Measurements from ENCODE around the gene DSN1.

DSN1 gene

DNA sequence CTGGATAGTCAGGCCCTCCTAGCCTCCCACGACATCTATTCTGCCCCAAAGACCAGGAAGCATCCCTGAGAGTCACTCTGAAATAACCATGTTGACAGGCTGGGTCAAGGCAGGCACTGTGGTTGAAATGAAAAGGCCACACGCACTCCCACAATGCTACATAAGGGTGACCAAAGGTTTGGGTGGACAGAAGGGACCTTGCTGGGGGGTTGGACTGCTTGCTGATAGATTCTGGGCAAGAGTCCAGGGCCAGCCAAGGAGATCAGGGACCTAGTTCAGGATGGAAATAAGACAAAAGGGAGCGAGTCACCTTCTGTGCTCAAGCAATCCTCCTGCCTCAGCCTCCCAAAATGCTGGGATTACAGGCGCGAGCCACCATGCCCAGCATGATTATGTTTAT, 32.5 kb upstream of the DSN1 start:
- no peak overlapping the region for H3K9ac ChIP-seq (ENCODE audit: low read length)
- H3K36me3 ChIP-seq (ENCODE audit: insufficient read depth, low read length), result peaks cover 21% of the 10 kb centered on the region; the same call in 1 of the 2 replicates
- H3K79me2 ChIP-seq (ENCODE audit: insufficient read depth, low read length), result no peaks in the 10 kb centered on the region
- H3F3A ChIP-seq (ENCODE audit: insufficient read depth, low read length), result no peaks in the 10 kb centered on the region
- no peak overlapping the region for H2AFZ ChIP-seq (ENCODE audit: low read length)
- H3K9me2 ChIP-seq (ENCODE audit: low read depth, low read length), result no peaks in the 10 kb centered on the region
- no peak overlapping the region for H3K4me2 ChIP-seq (ENCODE audit: low read length)
- no peaks in the 10 kb centered on the region for H4K20me1 ChIP-seq (ENCODE audit: insufficient read depth, low read length)
- H3K27ac ChIP-seq (ENCODE audit: low read depth, low read length, poor library complexity, severe bottlenecking), result no peak overlapping the region
- H3K4me3 ChIP-seq (ENCODE audit: low read depth, low read length, poor library complexity, severe bottlenecking), result no peak overlapping the region
- H3K9me3 ChIP-seq (ENCODE audit: low read length), result no peaks in the 10 kb centered on the region
- H3K4me1 ChIP-seq (ENCODE audit: insufficient read depth, low read length, severe bottlenecking), result no peaks in the 10 kb centered on the region
- H3K27me3 ChIP-seq (ENCODE audit: insufficient read depth, low read length), result no peaks in the 10 kb centered on the region
- TF ChIP-seq, protein P1, sequence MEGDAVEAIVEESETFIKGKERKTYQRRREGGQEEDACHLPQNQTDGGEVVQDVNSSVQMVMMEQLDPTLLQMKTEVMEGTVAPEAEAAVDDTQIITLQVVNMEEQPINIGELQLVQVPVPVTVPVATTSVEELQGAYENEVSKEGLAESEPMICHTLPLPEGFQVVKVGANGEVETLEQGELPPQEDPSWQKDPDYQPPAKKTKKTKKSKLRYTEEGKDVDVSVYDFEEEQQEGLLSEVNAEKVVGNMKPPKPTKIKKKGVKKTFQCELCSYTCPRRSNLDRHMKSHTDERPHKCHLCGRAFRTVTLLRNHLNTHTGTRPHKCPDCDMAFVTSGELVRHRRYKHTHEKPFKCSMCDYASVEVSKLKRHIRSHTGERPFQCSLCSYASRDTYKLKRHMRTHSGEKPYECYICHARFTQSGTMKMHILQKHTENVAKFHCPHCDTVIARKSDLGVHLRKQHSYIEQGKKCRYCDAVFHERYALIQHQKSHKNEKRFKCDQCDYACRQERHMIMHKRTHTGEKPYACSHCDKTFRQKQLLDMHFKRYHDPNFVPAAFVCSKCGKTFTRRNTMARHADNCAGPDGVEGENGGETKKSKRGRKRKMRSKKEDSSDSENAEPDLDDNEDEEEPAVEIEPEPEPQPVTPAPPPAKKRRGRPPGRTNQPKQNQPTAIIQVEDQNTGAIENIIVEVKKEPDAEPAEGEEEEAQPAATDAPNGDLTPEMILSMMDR (IDR thresholded peaks at IDR 0.05; ENCODE audit: low read length), result no peak
- no peak for TF ChIP-seq EZH2 (IDR thresholded peaks at IDR 0.05; ENCODE audit: borderline replicate concordance, low read length)

DNA sequence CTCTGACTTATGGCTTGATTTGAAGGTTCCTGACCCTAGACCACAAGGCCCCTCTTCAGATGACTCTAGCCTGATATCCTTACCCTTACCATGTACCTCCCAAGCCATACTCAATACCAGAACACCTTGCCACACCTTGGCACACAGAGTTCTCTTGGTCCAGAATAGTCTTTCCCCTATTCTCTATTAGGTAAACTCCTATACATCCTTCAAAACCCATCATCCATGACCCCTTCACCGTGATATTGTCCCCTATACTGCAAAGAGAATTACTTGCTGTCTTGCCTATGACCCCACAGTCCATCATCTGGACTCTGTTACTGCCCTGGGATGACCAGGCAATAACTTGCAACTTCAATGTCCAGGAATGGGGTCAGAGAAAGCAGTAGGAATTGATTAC, 31.8 kb upstream of the DSN1 start:
- no peaks in the 10 kb centered on the region for H3K9me3 ChIP-seq (ENCODE audit: low read length)
- H3K79me2 ChIP-seq (ENCODE audit: insufficient read depth, low read length), result no peaks in the 10 kb centered on the region
- H3K9me2 ChIP-seq (ENCODE audit: low read depth, low read length), result no peaks in the 10 kb centered on the region
- no peaks in the 10 kb centered on the region for H3K4me1 ChIP-seq (ENCODE audit: insufficient read depth, low read length, severe bottlenecking)
- H3K27ac ChIP-seq (ENCODE audit: low read depth, low read length, poor library complexity, severe bottlenecking), result no peak overlapping the region
- no peak overlapping the region for H3K4me3 ChIP-seq (ENCODE audit: low read depth, low read length, poor library complexity, severe bottlenecking)
- no peaks in the 10 kb centered on the region for H3K27me3 ChIP-seq (ENCODE audit: insufficient read depth, low read length)
- no peak overlapping the region for H3K4me2 ChIP-seq (ENCODE audit: low read length)
- no peaks in the 10 kb centered on the region for H3F3A ChIP-seq (ENCODE audit: insufficient read depth, low read length)
- H2AFZ ChIP-seq (ENCODE audit: low read length), result no peak overlapping the region
- no peaks in the 10 kb centered on the region for H4K20me1 ChIP-seq (ENCODE audit: insufficient read depth, low read length)
- TF ChIP-seq EZH2 (IDR thresholded peaks at IDR 0.05; ENCODE audit: borderline replicate concordance, low read length), result no peak
- TF ChIP-seq, protein P1 (IDR thresholded peaks at IDR 0.05; ENCODE audit: low read length), result no peak
- H3K36me3 ChIP-seq (ENCODE audit: insufficient read depth, low read length), result peaks cover 28% of the 10 kb centered on the region; the same call in 1 of the 2 replicates
- H3K9ac ChIP-seq (ENCODE audit: low read length), result no peak overlapping the region

DNA sequence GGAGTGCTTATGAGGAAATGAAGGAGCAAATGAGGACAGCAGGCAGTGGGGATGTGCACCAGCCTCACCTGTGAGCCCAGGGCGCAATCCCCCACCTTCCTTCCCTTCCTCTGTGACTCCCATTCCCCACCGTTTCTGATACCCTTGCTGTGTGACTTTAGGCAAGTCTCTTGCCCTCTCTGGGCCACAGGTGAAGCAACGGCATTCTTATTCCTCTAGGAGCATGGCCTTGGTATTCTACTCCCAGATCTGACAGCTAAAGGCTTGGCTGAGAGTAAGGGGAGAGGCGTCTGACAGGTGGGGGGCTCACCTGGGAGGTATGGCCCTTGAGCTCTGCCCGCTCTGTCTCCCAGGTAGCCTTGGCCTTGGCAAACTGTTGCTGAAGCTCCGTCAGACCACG, 30.9 kb upstream of the DSN1 start:
- Histone ChIP-seq H3K9ac (ENCODE audit: low read length) (no peak overlapping the region), H3K4me1 (ENCODE audit: insufficient read depth, low read length, severe bottlenecking) (no peaks in the 10 kb centered on the region), H3K36me3 (ENCODE audit: insufficient read depth, low read length) (peaks cover 34% of the 10 kb centered on the region; the same call in 1 of the 2 replicates), H3K9me2 (ENCODE audit: low read depth, low read length) (no peaks in the 10 kb centered on the region), H3F3A (ENCODE audit: insufficient read depth, low read length) (no peaks in the 10 kb centered on the region), H4K20me1 (ENCODE audit: insufficient read depth, low read length) (no peaks in the 10 kb centered on the region), H2AFZ (ENCODE audit: low read length) (no peak overlapping the region), H3K9me3 (ENCODE audit: low read length) (no peaks in the 10 kb centered on the region), H3K4me3 (ENCODE audit: low read depth, low read length, poor library complexity, severe bottlenecking) (no peak overlapping the region), H3K4me2 (ENCODE audit: low read length) (no peak overlapping the region), H3K79me2 (ENCODE audit: insufficient read depth, low read length) (no peaks in the 10 kb centered on the region), H3K27me3 (ENCODE audit: insufficient read depth, low read length) (no peaks in the 10 kb centered on the region), H3K27ac (ENCODE audit: low read depth, low read length, poor library complexity, severe bottlenecking) (no peak overlapping the region)
- no peak for TF ChIP-seq EZH2 (IDR thresholded peaks at IDR 0.05; ENCODE audit: borderline replicate concordance, low read length)
- TF ChIP-seq, protein P1 (IDR thresholded peaks at IDR 0.05; ENCODE audit: low read length), result no peak

Data from OCI-LY1 (cell line).